ENCODE data around the gene C5orf24. TPM values are rescaled to one million over a fixed set of nuclear protein-coding genes. Genes with fewer than 3 reads are reported as not detected.
"Not testable (repeated sequence)": the region's sequence is repeated elsewhere in the genome, so short reads cannot be mapped to it uniquely, and the experiment has no call there.

The C5orf24 gene
- 25.6 TPM for total RNA-seq
- long read RNA-seq, full-length matches to known transcripts, result 29 of 36 reads
- long read RNA-seq, partial matches to known transcripts, result 0 of 36 reads
- long read RNA-seq, other reads (novel, unspliced or antisense), result 7 of 36 reads

GRCh38 chr5:134845852-134846640 lies at the start of gene C5orf24:
TSS of gene C5orf24 (plus strand) at chr5:134845968. CDS start at chr5:134854901, 8,933 bp downstream.
- intact Hi-C loops (cut with micrococcal nuclease), result no loop called here
- DNase-seq (peak; percentile 98), ATAC-seq (peak; percentile 99)

GRCh38 chr5:134798468-134798867 lies 47.3 kb upstream of the C5orf24 start:
- intact Hi-C loops (cut with micrococcal nuclease), result no loop called here
- ATAC-seq, result no peak
- no peak for DNase-seq

GRCh38 chr5:134803821-134804220 lies 41.9 kb upstream of the C5orf24 start:
- intact Hi-C loops (cut with micrococcal nuclease), result no loop called here
- ATAC-seq, result no peak
- DNase-seq, result no peak

- DNase-seq (no peak), ATAC-seq (no peak)
- intact Hi-C loops (cut with micrococcal nuclease), result no loop called here
Observed at GRCh38 chr5:134813407-134813806, 32.4 kb upstream of the C5orf24 start.

- intact Hi-C loops (cut with micrococcal nuclease), result no loop called here
- no peak for DNase-seq
- ATAC-seq, result no peak
Observed at GRCh38 chr5:134813827-134814226, 31.9 kb upstream of the C5orf24 start.

GRCh38 chr5:134817006-134817405 lies 28.8 kb upstream of the C5orf24 start:
- DNase-seq (no peak), ATAC-seq (no peak)
- intact Hi-C loops (cut with micrococcal nuclease), result no loop called here

GRCh38 chr5:134818776-134819175 lies 27.0 kb upstream of the C5orf24 start:
- ATAC-seq (no peak), DNase-seq (no peak)
- intact Hi-C loops (cut with micrococcal nuclease), result no loop called here

GRCh38 chr5:134819407-134819963 lies 26.3 kb upstream of the C5orf24 start:
- intact Hi-C loops (cut with micrococcal nuclease), result no loop called here
- ATAC-seq (no peak), DNase-seq (no peak)

GRCh38 chr5:134821841-134822240 lies 23.9 kb upstream of the C5orf24 start:
- DNase-seq, result no peak
- intact Hi-C loops (cut with micrococcal nuclease), result no loop called here
- ATAC-seq, result no peak

- ATAC-seq (no peak), DNase-seq (no peak)
- intact Hi-C loops (cut with micrococcal nuclease), result no loop called here
Observed at GRCh38 chr5:134824681-134825080, 21.1 kb upstream of the C5orf24 start.

GRCh38 chr5:134825212-134825611 lies 20.6 kb upstream of the C5orf24 start:
- ATAC-seq, result no peak
- intact Hi-C loops (cut with micrococcal nuclease), result no loop called here
- no peak for DNase-seq

GRCh38 chr5:134833340-134834032 lies 12.3 kb upstream of the C5orf24 start:
- ATAC-seq, result no peak
- intact Hi-C loops (cut with micrococcal nuclease), result no loop called here
- DNase-seq, result no peak

GRCh38 chr5:134835623-134836022 lies 10.1 kb upstream of the C5orf24 start:
- ATAC-seq (no peak), DNase-seq (no peak)
- intact Hi-C loops (cut with micrococcal nuclease), result no loop called here

GRCh38 chr5:134837530-134838181 lies 8.1 kb upstream of the C5orf24 start:
- DNase-seq (no peak), ATAC-seq (no peak)
- intact Hi-C loops (cut with micrococcal nuclease), result no loop called here

- ATAC-seq; intact Hi-C loops (cut with micrococcal nuclease); DNase-seq: not testable (repeated sequence)
Observed at GRCh38 chr5:134838361-134838760, 7.4 kb upstream of the C5orf24 start.

- DNase-seq (no peak), ATAC-seq (no peak)
- intact Hi-C loops (cut with micrococcal nuclease), result no loop called here
Observed at GRCh38 chr5:134840811-134841210, 5.0 kb upstream of the C5orf24 start.

GRCh38 chr5:134844252-134844651 lies 1.5 kb upstream of the C5orf24 start:
- no peak for DNase-seq
- ATAC-seq, result no peak
- intact Hi-C loops (cut with micrococcal nuclease), result no loop called here

- intact Hi-C loops (cut with micrococcal nuclease), result no loop called here
- no peak for DNase-seq
- ATAC-seq, result peak; percentile 3
Observed at GRCh38 chr5:134845335-134845851, 375 bp upstream of the C5orf24 start.

- no peak for DNase-seq
- intact Hi-C loops (cut with micrococcal nuclease), result no loop called here
- peak; percentile 5 for ATAC-seq
Observed at GRCh38 chr5:134846641-134846960, 833 bp downstream of the C5orf24 start.
